MM.1S (cell line): Measurements from ENCODE around the gene AP5B1.

Experiments
- DNase-seq: peaks from one replicate; pipeline ENCODE4 v3.0.0-alpha.2; 2015
- H2AFZ ChIP-seq: fragments of 300-600 bp; sonication (generic); 2 replicates; pipeline ENCODE4 v1.6.0; 2016; ENCODE audit warnings: antibody characterized with exemption, low read length
- H3F3A ChIP-seq: fragments of 300-600 bp; sonication (generic); 2 replicates; pipeline ENCODE4 v1.6.1; 2016; ENCODE audit warnings: mild to moderate bottlenecking, antibody characterized with exemption, low read length, moderate library complexity, mixed read lengths; ENCODE audit not compliant: insufficient read depth
- H3K27ac ChIP-seq: fragments of 300-600 bp; sonication (generic); 2 replicates; pipeline ENCODE4 v1.5.1; 2016; ENCODE audit warnings: mild to moderate bottlenecking, low read length
- H3K27me3 ChIP-seq: fragments of 300-600 bp; sonication (generic); replicated peaks from 2 replicates; pipeline ENCODE4 v1.6.0; 2016; ENCODE audit warnings: low read length; ENCODE audit not compliant: insufficient read depth
- H3K36me3 ChIP-seq: fragments of 300-600 bp; sonication (generic); replicated peaks from 2 replicates; pipeline ENCODE4 v1.6.1; 2016; ENCODE audit warnings: mild to moderate bottlenecking, low read length, mixed read lengths; ENCODE audit not compliant: insufficient read depth
- H3K4me1 ChIP-seq: fragments of 300-600 bp; sonication (generic); 2 replicates; pipeline ENCODE4 v1.6.1; 2016; ENCODE audit warnings: low read length, mixed read lengths
- H3K4me2 ChIP-seq: fragments of 300-600 bp; sonication (generic); 2 replicates; pipeline ENCODE4 v1.6.0; 2016; ENCODE audit warnings: low read depth, low read length
- H3K4me3 ChIP-seq: fragments of 300-600 bp; sonication (generic); 2 replicates; pipeline ENCODE4 v1.5.1; 2016; ENCODE audit warnings: low read length, mixed read lengths
- H3K79me2 ChIP-seq: fragments of 300-600 bp; sonication (generic); 2 replicates; pipeline ENCODE4 v1.6.1; 2016; ENCODE audit warnings: mixed run types, low read length, mixed read lengths
- H3K9ac ChIP-seq: fragments of 300-600 bp; sonication (generic); 2 replicates; pipeline ENCODE4 v1.6.1; 2016; ENCODE audit warnings: low read length, mixed read lengths
- H3K9me2 ChIP-seq: fragments of 300-600 bp; sonication (generic); replicated peaks from 2 replicates; pipeline ENCODE4 v1.6.1; 2016; ENCODE audit warnings: mild to moderate bottlenecking, low read length, mixed read lengths; ENCODE audit not compliant: insufficient read depth
- H3K9me3 ChIP-seq: fragments of 300-600 bp; sonication (generic); replicated peaks from 2 replicates; pipeline ENCODE4 v1.6.1; 2016; ENCODE audit warnings: mild to moderate bottlenecking, low read length, mixed read lengths; ENCODE audit not compliant: insufficient read depth
- H4K20me1 ChIP-seq: fragments of 300-600 bp; sonication (generic); 2 replicates; pipeline ENCODE4 v1.6.1; 2016; ENCODE audit warnings: mild to moderate bottlenecking, low read length, moderate library complexity, mixed read lengths; ENCODE audit not compliant: insufficient read depth
- EZH2 ChIP-seq: fragments of 300-600 bp; sonication (generic); optimal IDR thresholded peaks from 2 replicates; pipeline ENCODE3; 2017; ENCODE audit warnings: low read depth, mild to moderate bottlenecking, antibody characterized with exemption, low read length, mixed read lengths
- EZH2phosphoT487 ChIP-seq: fragments of 300-600 bp; sonication (generic); IDR thresholded peaks from 2 replicates; pipeline ENCODE4 v1.6.1; 2018; ENCODE audit warnings: antibody characterized with exemption, low read length
- TF ChIP-seq, protein P1 (sequence below): fragments of 300-600 bp; sonication (generic); IDR thresholded peaks from 2 replicates; pipeline ENCODE4 v1.5.1; 2016; ENCODE audit warnings: antibody characterized with exemption, low read length, mixed read lengths

Gene AP5B1

DNA sequence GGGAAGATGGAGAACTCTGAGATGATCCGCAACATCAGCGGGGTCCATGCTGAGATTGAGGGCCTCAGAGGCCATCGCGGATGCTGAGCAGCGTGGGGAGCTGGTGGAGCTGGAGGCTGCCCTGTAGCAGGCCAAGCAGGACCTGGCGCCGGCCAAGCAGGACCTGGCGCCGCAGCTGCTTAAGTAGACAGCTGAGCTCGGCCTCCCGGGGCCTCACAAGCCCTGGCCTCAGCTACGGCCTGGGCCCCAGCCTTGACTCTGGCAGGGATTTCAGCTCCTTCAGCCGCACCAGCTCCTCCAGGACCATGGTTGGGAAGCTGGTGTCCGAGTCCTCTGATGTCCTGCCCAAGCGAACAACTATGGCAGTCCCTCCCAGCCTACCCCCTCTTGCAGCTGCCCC, 52.9 kb downstream of the AP5B1 start:
- no peaks in the 10 kb centered on the region for H3F3A ChIP-seq
- no peaks in the 10 kb centered on the region for H3K9me2 ChIP-seq
- H2AFZ ChIP-seq: no peak overlapping the region
- H3K79me2 ChIP-seq: no peaks in the 10 kb centered on the region
- no peak overlapping the region for H3K4me2 ChIP-seq
- H3K4me3 ChIP-seq: no peak overlapping the region
- no peak for DNase-seq
- H4K20me1 ChIP-seq: no peaks in the 10 kb centered on the region
- H3K9ac ChIP-seq: no peak overlapping the region
- peaks cover 4% of the 10 kb centered on the region for H3K27me3 ChIP-seq
- H3K4me1 ChIP-seq: no peaks in the 10 kb centered on the region
- no peak overlapping the region for H3K27ac ChIP-seq
- no peaks in the 10 kb centered on the region for H3K9me3 ChIP-seq
- TF ChIP-seq, protein P1, sequence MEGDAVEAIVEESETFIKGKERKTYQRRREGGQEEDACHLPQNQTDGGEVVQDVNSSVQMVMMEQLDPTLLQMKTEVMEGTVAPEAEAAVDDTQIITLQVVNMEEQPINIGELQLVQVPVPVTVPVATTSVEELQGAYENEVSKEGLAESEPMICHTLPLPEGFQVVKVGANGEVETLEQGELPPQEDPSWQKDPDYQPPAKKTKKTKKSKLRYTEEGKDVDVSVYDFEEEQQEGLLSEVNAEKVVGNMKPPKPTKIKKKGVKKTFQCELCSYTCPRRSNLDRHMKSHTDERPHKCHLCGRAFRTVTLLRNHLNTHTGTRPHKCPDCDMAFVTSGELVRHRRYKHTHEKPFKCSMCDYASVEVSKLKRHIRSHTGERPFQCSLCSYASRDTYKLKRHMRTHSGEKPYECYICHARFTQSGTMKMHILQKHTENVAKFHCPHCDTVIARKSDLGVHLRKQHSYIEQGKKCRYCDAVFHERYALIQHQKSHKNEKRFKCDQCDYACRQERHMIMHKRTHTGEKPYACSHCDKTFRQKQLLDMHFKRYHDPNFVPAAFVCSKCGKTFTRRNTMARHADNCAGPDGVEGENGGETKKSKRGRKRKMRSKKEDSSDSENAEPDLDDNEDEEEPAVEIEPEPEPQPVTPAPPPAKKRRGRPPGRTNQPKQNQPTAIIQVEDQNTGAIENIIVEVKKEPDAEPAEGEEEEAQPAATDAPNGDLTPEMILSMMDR: no peak
- TF ChIP-seq EZH2phosphoT487: no peak
- no peak for TF ChIP-seq EZH2
- no peaks in the 10 kb centered on the region for H3K36me3 ChIP-seq

DNA sequence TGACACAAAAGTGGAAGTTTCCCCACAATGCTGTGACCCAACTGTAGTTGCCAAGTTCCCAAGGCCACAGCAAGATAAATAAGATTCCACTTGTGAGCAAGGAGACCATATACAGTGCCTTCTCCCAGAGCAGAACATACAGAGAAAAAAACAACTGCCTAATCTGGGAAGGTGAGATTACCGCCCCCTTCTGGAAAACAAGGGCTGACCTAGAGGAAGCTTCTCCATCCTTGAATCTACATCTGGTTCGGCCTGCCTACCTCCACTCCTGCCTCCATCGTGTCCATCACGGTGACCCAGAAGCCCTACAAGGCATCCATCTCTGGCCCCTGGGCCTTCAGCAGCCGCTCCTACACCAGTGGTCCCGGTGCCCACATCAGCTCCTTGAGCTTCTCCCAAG, 54.1 kb downstream of the AP5B1 start:
- Histone ChIP-seq H3K4me3 (no peak overlapping the region), H3K27ac (no peak overlapping the region), H3K36me3 (no peaks in the 10 kb centered on the region), H3K27me3 (no peaks in the 10 kb centered on the region; the same call in 1 of the 2 replicates), H3F3A (0 out of 2 replicates have a peak, but pooled peaks cover 3% of the 10 kb centered on the region), H2AFZ (no peak overlapping the region), H3K4me1 (no peaks in the 10 kb centered on the region), H3K9ac (no peak overlapping the region), H3K4me2 (no peak overlapping the region), H3K79me2 (no peaks in the 10 kb centered on the region), H3K9me3 (no peaks in the 10 kb centered on the region), H3K9me2 (no peaks in the 10 kb centered on the region), H4K20me1 (no peaks in the 10 kb centered on the region)
- TF ChIP-seq EZH2: no peak
- TF ChIP-seq, protein P1: peak; percentile 31
- no peak for DNase-seq
